ENCODE measurements around the gene RPN1. TPM values are rescaled to one million over a fixed set of nuclear protein-coding genes. Genes with fewer than 3 reads are reported as not detected.
"Not testable (repeated sequence)": the region's sequence is repeated elsewhere in the genome, so short reads cannot be mapped to it uniquely, and the experiment has no call there.

Gene RPN1
- total RNA-seq, 1 donor from 2014 or later, result 149 TPM

GRCh38 chr3:128680603-128681368 is 30.2 kb upstream of the RPN1 start:
- intact Hi-C loops (cut with DNase I), result no loop called here
- Histone ChIP-seq H3K36me3 (no peaks in the 10 kb centered on the region), H3K9me3 (no peaks in the 10 kb centered on the region), H3K4me3 (peak overlapping the region; percentile 61 to 64), H3K27me3 (no peaks in the 10 kb centered on the region), H3K27ac (peak overlapping the region; percentile 96), H3K4me1 (no peaks in the 10 kb centered on the region)
- TF ChIP-seq CTCF (IDR thresholded peaks at IDR 0.05) (peak; percentile 91 to 100 (median 94)), POLR2AphosphoS5 (IDR thresholded peaks at IDR 0.05; ENCODE audit: insufficient read depth in 1 of 2, low read depth in 1 of 2) (peak; percentile 94 to 98), POLR2A (IDR thresholded peaks at IDR 0.05) (peak in 1 of 2 donors; percentile 64)
- peak; percentile 97 to 99 for DNase-seq (ENCODE audit: extremely low spot score in 2 of 2)

GRCh38 chr3:128679338-128679737 is 28.7 kb upstream of the RPN1 start:
- no peaks in the 10 kb centered on the region for H3K27me3 ChIP-seq
- H3K36me3 ChIP-seq, result no peaks in the 10 kb centered on the region
- no peak overlapping the region for H3K27ac ChIP-seq
- intact Hi-C loops (cut with DNase I), result no loop called here
- TF ChIP-seq POLR2A (IDR thresholded peaks at IDR 0.05) (no peak), CTCF (IDR thresholded peaks at IDR 0.05) (no peak), POLR2AphosphoS5 (IDR thresholded peaks at IDR 0.05; ENCODE audit: insufficient read depth in 1 of 2, low read depth in 1 of 2) (no peak)
- no peak for DNase-seq (ENCODE audit: extremely low spot score in 2 of 2)
- no peaks in the 10 kb centered on the region for H3K9me3 ChIP-seq
- no peak overlapping the region for H3K4me3 ChIP-seq
- H3K4me1 ChIP-seq, result no peaks in the 10 kb centered on the region

- H3K4me3 ChIP-seq; H3K9me3 ChIP-seq; intact Hi-C loops (cut with DNase I): not testable (repeated sequence)
These were observed 25.2 kb upstream of the RPN1 start for GRCh38 chr3:128675802-128676201.

GRCh38 chr3:128674161-128674784 is 23.7 kb upstream of the RPN1 start:
- TF ChIP-seq POLR2A (IDR thresholded peaks at IDR 0.05) (no peak), POLR2AphosphoS5 (IDR thresholded peaks at IDR 0.05; ENCODE audit: insufficient read depth in 1 of 2, low read depth in 1 of 2) (no peak), CTCF (IDR thresholded peaks at IDR 0.05) (no peak)
- intact Hi-C loops (cut with DNase I), result no loop called here
- Histone ChIP-seq H3K9me3 (no peaks in the 10 kb centered on the region), H3K27me3 (no peaks in the 10 kb centered on the region), H3K27ac (no peak overlapping the region), H3K4me3 (no peak overlapping the region), H3K36me3 (no peaks in the 10 kb centered on the region), H3K4me1 (no peaks in the 10 kb centered on the region)
- no peak for DNase-seq (ENCODE audit: extremely low spot score in 2 of 2)

More at GRCh38 chr3:128675802-128676201, 25.2 kb upstream of the RPN1 start:
- not testable (repeated sequence) for H3K27me3 ChIP-seq; H3K4me1 ChIP-seq; H3K27ac ChIP-seq; DNase-seq (ENCODE audit: extremely low spot score in 2 of 2); H3K36me3 ChIP-seq

GRCh38 chr3:128667641-128668040 is 17.0 kb upstream of the RPN1 start:
- Histone ChIP-seq H3K27me3 (no peaks in the 10 kb centered on the region), H3K4me1 (no peaks in the 10 kb centered on the region), H3K4me3 (no peak overlapping the region), H3K9me3 (no peaks in the 10 kb centered on the region), H3K27ac (no peak overlapping the region), H3K36me3 (no peaks in the 10 kb centered on the region)
- DNase-seq (ENCODE audit: extremely low spot score in 2 of 2), result no peak
- TF ChIP-seq POLR2A (IDR thresholded peaks at IDR 0.05) (no peak), POLR2AphosphoS5 (IDR thresholded peaks at IDR 0.05; ENCODE audit: insufficient read depth in 1 of 2, low read depth in 1 of 2) (no peak), CTCF (IDR thresholded peaks at IDR 0.05) (no peak)
- intact Hi-C loops (cut with DNase I), result no loop called here

All from vagina (tissue), 2 donors.